HCEC 1CT (cell line): ENCODE measurements around the gene SRD5A2.

Experiments used
- DNase-seq: peaks from one replicate; pipeline ENCODE4 v3.0.0-alpha.2; 2017

The SRD5A2 gene

GRCh38 chr2:31580321-31581117 lies at the start of gene SRD5A2:
SRD5A2 (minus strand) TSS chr2:31580938; CDS start chr2:31580900, 38 bp downstream.
- DNase-seq: no peak

GRCh38 chr2:31606509-31606908 lies 25.8 kb upstream of the SRD5A2 start:
- peak; percentile 45 for DNase-seq

- DNase-seq: no peak
Observed at GRCh38 chr2:31598694-31599093, 18.0 kb upstream of the SRD5A2 start.

GRCh38 chr2:31586230-31586629 lies 5.5 kb upstream of the SRD5A2 start:
- no peak for DNase-seq

GRCh38 chr2:31581124-31581795 lies 522 bp upstream of the SRD5A2 start:
- no peak for DNase-seq

- no peak for DNase-seq
Observed at GRCh38 chr2:31579996-31580320, 780 bp downstream of the SRD5A2 start.

GRCh38 chr2:31578316-31578715 lies 2.4 kb downstream of the SRD5A2 start:
- no peak for DNase-seq

- no peak for DNase-seq
Observed at GRCh38 chr2:31577143-31577542, 3.6 kb downstream of the SRD5A2 start.

- DNase-seq: no peak
Observed at GRCh38 chr2:31568585-31569201, 12.0 kb downstream of the SRD5A2 start.

GRCh38 chr2:31567679-31568078 lies 13.1 kb downstream of the SRD5A2 start:
- DNase-seq: no peak

GRCh38 chr2:31563273-31563839 lies 17.4 kb downstream of the SRD5A2 start:
- peak; percentile 52 for DNase-seq

GRCh38 chr2:31561823-31562222 lies 18.9 kb downstream of the SRD5A2 start:
- DNase-seq: no peak

- DNase-seq: peak; percentile 69
Observed at GRCh38 chr2:31558401-31559295, 22.1 kb downstream of the SRD5A2 start.

- DNase-seq: no peak
Observed at GRCh38 chr2:31556940-31557339, 23.8 kb downstream of the SRD5A2 start.

- DNase-seq: no peak
Observed at GRCh38 chr2:31555967-31556706, 24.6 kb downstream of the SRD5A2 start.

GRCh38 chr2:31553362-31553761 lies 27.4 kb downstream of the SRD5A2 start:
- DNase-seq: no peak

- DNase-seq: no peak
Observed at GRCh38 chr2:31547485-31547884, 33.3 kb downstream of the SRD5A2 start.

GRCh38 chr2:31541853-31542252 lies 38.9 kb downstream of the SRD5A2 start:
- DNase-seq: no peak

- DNase-seq: no peak
Observed at GRCh38 chr2:31539505-31539904, 41.2 kb downstream of the SRD5A2 start.

GRCh38 chr2:31535768-31536167 lies 45.0 kb downstream of the SRD5A2 start:
- no peak for DNase-seq

- no peak for DNase-seq
Observed at GRCh38 chr2:31534636-31535035, 46.1 kb downstream of the SRD5A2 start.

GRCh38 chr2:31533036-31533435 lies 47.7 kb downstream of the SRD5A2 start:
- DNase-seq: no peak
